Measurements from ENCODE around the gene WDR3.

WDR3 gene

GRCh38 chr1:117932576-117932975, 3.0 kb downstream of the WDR3 start:
- Histone ChIP-seq H3K27me3 (ENCODE audit: control insufficient read depth, low read length) (no peaks in the 10 kb centered on the region), H3K4me1 (ENCODE audit: control insufficient read depth, low read length) (peaks cover 23% of the 10 kb centered on the region), H3K79me2 (ENCODE audit: control insufficient read depth, low read length) (peaks cover 65% of the 10 kb centered on the region), H3K36me3 (ENCODE audit: control insufficient read depth, low read length) (peaks cover 54% of the 10 kb centered on the region), H3K27ac (ENCODE audit: low read depth, low read length) (no peak overlapping the region), H4K20me1 (ENCODE audit: control insufficient read depth, insufficient read depth, low read depth, low read length) (0 out of 2 replicates have a peak, but pooled peaks cover 5% of the 10 kb centered on the region), H3K9me2 (replicated peaks; ENCODE audit: control insufficient read depth, low read length) (no peaks in the 10 kb centered on the region), H3K4me3 (ENCODE audit: low read length) (no peak overlapping the region), H3K9me3 (ENCODE audit: control insufficient read depth, insufficient read depth, low read length) (no peaks in the 10 kb centered on the region), H3F3A (ENCODE audit: control insufficient read depth, insufficient read depth) (no peaks in the 10 kb centered on the region; the same call in 1 of the 2 replicates), H3K4me2 (ENCODE audit: low read length) (no peak overlapping the region)
- no peak for TF ChIP-seq CTCF (IDR thresholded peaks at IDR 0.05; ENCODE audit: low read depth, low read length, poor library complexity, severe bottlenecking)

- Histone ChIP-seq H3K36me3 (ENCODE audit: control insufficient read depth, low read length) (peaks cover 66% of the 10 kb centered on the region), H3K4me2 (ENCODE audit: low read length) (no peak overlapping the region), H3K27me3 (ENCODE audit: control insufficient read depth, low read length) (no peaks in the 10 kb centered on the region), H3K27ac (ENCODE audit: low read depth, low read length) (no peak overlapping the region), H3F3A (ENCODE audit: control insufficient read depth, insufficient read depth) (no peaks in the 10 kb centered on the region; the same call in 1 of the 2 replicates), H3K4me1 (ENCODE audit: control insufficient read depth, low read length) (peaks cover 15% of the 10 kb centered on the region), H3K79me2 (ENCODE audit: control insufficient read depth, low read length) (peaks cover 55% of the 10 kb centered on the region), H3K9me3 (ENCODE audit: control insufficient read depth, insufficient read depth, low read length) (no peaks in the 10 kb centered on the region), H3K4me3 (ENCODE audit: low read length) (no peak overlapping the region), H4K20me1 (ENCODE audit: control insufficient read depth, insufficient read depth, low read depth, low read length) (0 out of 2 replicates have a peak, but pooled peaks cover 5% of the 10 kb centered on the region), H3K9me2 (replicated peaks; ENCODE audit: control insufficient read depth, low read length) (no peaks in the 10 kb centered on the region)
- TF ChIP-seq CTCF (IDR thresholded peaks at IDR 0.05; ENCODE audit: low read depth, low read length, poor library complexity, severe bottlenecking) (no peak), EZH2phosphoT487 (IDR thresholded peaks at IDR 0.05; ENCODE audit: borderline replicate concordance, low read length) (no peak)
Observed at GRCh38 chr1:117933769-117934168, 4.2 kb downstream of the WDR3 start.

GRCh38 chr1:117942293-117942692, 12.8 kb downstream of the WDR3 start:
- Histone ChIP-seq H3F3A (ENCODE audit: control insufficient read depth, insufficient read depth) (no peaks in the 10 kb centered on the region), H3K9me2 (replicated peaks; ENCODE audit: control insufficient read depth, low read length) (no peaks in the 10 kb centered on the region), H3K27ac (ENCODE audit: low read depth, low read length) (no peak overlapping the region), H3K4me3 (ENCODE audit: low read length) (no peak overlapping the region), H3K36me3 (ENCODE audit: control insufficient read depth, low read length) (peaks cover 93% of the 10 kb centered on the region), H3K4me1 (ENCODE audit: control insufficient read depth, low read length) (no peaks in the 10 kb centered on the region), H3K79me2 (ENCODE audit: control insufficient read depth, low read length) (no peaks in the 10 kb centered on the region), H3K4me2 (ENCODE audit: low read length) (no peak overlapping the region), H4K20me1 (ENCODE audit: control insufficient read depth, insufficient read depth, low read depth, low read length) (no peaks in the 10 kb centered on the region), H3K27me3 (ENCODE audit: control insufficient read depth, low read length) (no peaks in the 10 kb centered on the region), H3K9me3 (ENCODE audit: control insufficient read depth, insufficient read depth, low read length) (no peaks in the 10 kb centered on the region)
- TF ChIP-seq CTCF (IDR thresholded peaks at IDR 0.05; ENCODE audit: low read depth, low read length, poor library complexity, severe bottlenecking) (no peak), EZH2phosphoT487 (IDR thresholded peaks at IDR 0.05; ENCODE audit: borderline replicate concordance, low read length) (no peak)

- no peaks in the 10 kb centered on the region for H3K79me2 ChIP-seq (ENCODE audit: control insufficient read depth, low read length)
- H3K4me3 ChIP-seq (ENCODE audit: low read length): no peak overlapping the region
- no peaks in the 10 kb centered on the region for H3K9me2 ChIP-seq (replicated peaks; ENCODE audit: control insufficient read depth, low read length)
- no peaks in the 10 kb centered on the region for H4K20me1 ChIP-seq (ENCODE audit: control insufficient read depth, insufficient read depth, low read depth, low read length)
- H3K4me2 ChIP-seq (ENCODE audit: low read length): no peak overlapping the region
- no peaks in the 10 kb centered on the region for H3F3A ChIP-seq (ENCODE audit: control insufficient read depth, insufficient read depth)
- H3K27ac ChIP-seq (ENCODE audit: low read depth, low read length): no peak overlapping the region
- H3K27me3 ChIP-seq (ENCODE audit: control insufficient read depth, low read length): no peaks in the 10 kb centered on the region
- H3K36me3 ChIP-seq (ENCODE audit: control insufficient read depth, low read length): peaks cover 96% of the 10 kb centered on the region
- no peak for TF ChIP-seq CTCF (IDR thresholded peaks at IDR 0.05; ENCODE audit: low read depth, low read length, poor library complexity, severe bottlenecking)
- no peak for TF ChIP-seq EZH2phosphoT487 (IDR thresholded peaks at IDR 0.05; ENCODE audit: borderline replicate concordance, low read length)
- no peaks in the 10 kb centered on the region for H3K9me3 ChIP-seq (ENCODE audit: control insufficient read depth, insufficient read depth, low read length)
- no peaks in the 10 kb centered on the region for H3K4me1 ChIP-seq (ENCODE audit: control insufficient read depth, low read length)
Observed at GRCh38 chr1:117952386-117952785, 22.8 kb downstream of the WDR3 start.

All from DOHH2 (cell line).